HG03432 (cell line): Measurements from ENCODE around the gene C12orf43.
"Not testable (repeated sequence)": the region's sequence is repeated elsewhere in the genome, so short reads cannot be mapped to it uniquely, and the experiment has no call there.

Experiments
- ATAC-seq: cut with Tn5 transposase; IDR thresholded peaks from one replicate; pipeline ENCODE4 v1.9.1; 2021; ENCODE audit warnings: mild to moderate bottlenecking, moderate library complexity; ENCODE audit not compliant: unreplicated experiment

Gene C12orf43

GRCh38 chr12:121015825-121016766 is at the start of gene C12orf43:
C12orf43 (minus strand) TSS chr12:121016487; CDS start chr12:121016474, 13 bp downstream.
- peak; percentile 96 for ATAC-seq

- no peak for ATAC-seq
Observed at GRCh38 chr12:121065345-121065744, 49.1 kb upstream of the C12orf43 start.

GRCh38 chr12:121064586-121064985 is 48.3 kb upstream of the C12orf43 start:
- not testable (repeated sequence) for ATAC-seq

- ATAC-seq: no peak
Observed at GRCh38 chr12:121064116-121064515, 47.8 kb upstream of the C12orf43 start.

GRCh38 chr12:121062391-121063045 is 46.2 kb upstream of the C12orf43 start:
- no peak for ATAC-seq

- ATAC-seq: no peak
Observed at GRCh38 chr12:121061831-121062230, 45.5 kb upstream of the C12orf43 start.

GRCh38 chr12:121060149-121061001 is 44.1 kb upstream of the C12orf43 start:
- ATAC-seq: peak; percentile 77

GRCh38 chr12:121059031-121059898 is 43.0 kb upstream of the C12orf43 start:
- peak; percentile 18 for ATAC-seq

GRCh38 chr12:121057794-121058193 is 41.5 kb upstream of the C12orf43 start:
- no peak for ATAC-seq

- no peak for ATAC-seq
Observed at GRCh38 chr12:121053706-121054105, 37.4 kb upstream of the C12orf43 start.

- ATAC-seq: no peak
Observed at GRCh38 chr12:121050725-121051124, 34.4 kb upstream of the C12orf43 start.

- no peak for ATAC-seq
Observed at GRCh38 chr12:121048442-121048841, 32.2 kb upstream of the C12orf43 start.

GRCh38 chr12:121047400-121047799 is 31.1 kb upstream of the C12orf43 start:
- ATAC-seq: not testable (repeated sequence)

GRCh38 chr12:121043067-121043466 is 26.8 kb upstream of the C12orf43 start:
- ATAC-seq: no peak

GRCh38 chr12:121038861-121039668 is 22.8 kb upstream of the C12orf43 start, which contains the start of gene OASL:
OASL (minus strand) TSS chr12:121039246; CDS start chr12:121038971, 275 bp downstream.
- ATAC-seq: peak; percentile 69

- ATAC-seq: no peak
Observed at GRCh38 chr12:121036810-121037326, 20.6 kb upstream of the C12orf43 start.

GRCh38 chr12:121034616-121035305 is 18.5 kb upstream of the C12orf43 start:
- ATAC-seq: no peak

GRCh38 chr12:121033625-121034349 is 17.5 kb upstream of the C12orf43 start:
- ATAC-seq: no peak
